Mesenchymal stem cell (in vitro differentiated cells and primary cell): ENCODE data around the gene SMAD6.

Source experiments
- DNase-seq: peaks from one replicate; pipeline ENCODE4 v3.0.0-alpha.2; 2013
- H2AFZ ChIP-seq: one replicate; pipeline ENCODE4 v1.6.1; 2013; ENCODE audit warnings: low read depth, mild to moderate bottlenecking, control low read depth, inconsistent platforms, low read length, moderate library complexity
- H2AK5ac ChIP-seq: 2 replicates; pipeline ENCODE4 v1.6.1; 2013; ENCODE audit warnings: low read length, moderate library complexity, mild to moderate bottlenecking, inconsistent platforms; ENCODE audit not compliant: severe bottlenecking
- H2BK120ac ChIP-seq: one replicate; pipeline ENCODE4 v1.6.1; 2013; ENCODE audit warnings: low read depth, mild to moderate bottlenecking, inconsistent platforms, low read length, moderate library complexity
- H2BK12ac ChIP-seq, 2 experiments: one replicate each; pipeline ENCODE4 v1.6.1; 2013; ENCODE audit warnings: inconsistent platforms in 2 of 2, low read length in 2 of 2, mild to moderate bottlenecking in 2 of 2, moderate library complexity in 2 of 2, control low read depth in 1 of 2
- H2BK15ac ChIP-seq: one replicate; pipeline ENCODE4 v1.6.1; 2013; ENCODE audit warnings: mild to moderate bottlenecking, low read depth, inconsistent platforms; ENCODE audit not compliant: poor library complexity, severe bottlenecking
- H2BK5ac ChIP-seq: 2 replicates; pipeline ENCODE4 v1.6.1; 2013; ENCODE audit warnings: low read depth, mild to moderate bottlenecking, low read length, control low read depth, inconsistent platforms; ENCODE audit not compliant: poor library complexity, severe bottlenecking
- H3K14ac ChIP-seq, 2 experiments: one replicate each; pipeline ENCODE4 v1.6.1; 2013; ENCODE audit warnings: inconsistent platforms in 2 of 2, low read length in 2 of 2, control low read depth in 1 of 2, mild to moderate bottlenecking in 1 of 2, moderate library complexity in 1 of 2
- H3K18ac ChIP-seq, 2 experiments: one replicate each; pipeline ENCODE4 v1.6.1; 2013; ENCODE audit warnings: inconsistent platforms in 2 of 2, low read length in 2 of 2, control low read depth in 1 of 2, low read depth in 1 of 2, mild to moderate bottlenecking in 1 of 2
- H3K23ac ChIP-seq, 2 experiments: one replicate each; pipeline ENCODE4 v1.6.1; 2013; ENCODE audit warnings: inconsistent platforms in 2 of 2, low read length in 2 of 2, mild to moderate bottlenecking in 2 of 2, moderate library complexity in 2 of 2, control low read depth in 1 of 2
- H3K27ac ChIP-seq: 2 replicates; pipeline ENCODE4 v1.5.1; 2013; ENCODE audit warnings: mild to moderate bottlenecking, moderate library complexity, low read length, control low read depth, inconsistent platforms; ENCODE audit not compliant: poor library complexity, severe bottlenecking
- H3K27me3 ChIP-seq, 2 experiments: 2 replicates each; pipeline versions ENCODE4 v1.6.1 to v1.7.0; 2013; ENCODE audit warnings: low read length in 2 of 2, mild to moderate bottlenecking in 2 of 2, moderate library complexity in 2 of 2, control low read depth in 1 of 2, inconsistent platforms in 1 of 2; ENCODE audit not compliant: control insufficient read depth in 1 of 2, insufficient read depth in 1 of 2
- H3K36me3 ChIP-seq, 2 experiments: 2 replicates each; pipeline versions ENCODE4 v1.6.1 to v1.7.0; 2013; ENCODE audit warnings: low read length in 2 of 2, control low read depth in 1 of 2, inconsistent platforms in 1 of 2, low read depth in 1 of 2, mild to moderate bottlenecking in 1 of 2; ENCODE audit not compliant: insufficient read depth in 2 of 2, control insufficient read depth in 1 of 2
- H3K4ac ChIP-seq, 2 experiments: one replicate each; pipeline ENCODE4 v1.6.1; 2013; ENCODE audit warnings: inconsistent platforms in 2 of 2, low read length in 2 of 2, mild to moderate bottlenecking in 2 of 2, moderate library complexity in 2 of 2, control low read depth in 1 of 2, low read depth in 1 of 2
- H3K4me1 ChIP-seq: 2 replicates; pipeline ENCODE4 v1.6.1; 2013; ENCODE audit warnings: low read depth, low read length, control low read depth; ENCODE audit not compliant: control insufficient read depth, insufficient read depth
- H3K4me2 ChIP-seq: 2 replicates; pipeline ENCODE4 v1.6.1; 2013; ENCODE audit warnings: low read length, mild to moderate bottlenecking, inconsistent platforms; ENCODE audit not compliant: poor library complexity, severe bottlenecking
- H3K4me3 ChIP-seq, 2 experiments: 2 replicates each; pipeline versions ENCODE4 v1.5.1 to v1.7.0; 2013; ENCODE audit warnings: low read length in 2 of 2, mild to moderate bottlenecking in 2 of 2, control low read depth in 1 of 2, low read depth in 1 of 2; ENCODE audit not compliant: insufficient read depth in 1 of 2
- H3K79me1 ChIP-seq: replicated peaks from 2 replicates; pipeline ENCODE4 v1.6.1; 2013; ENCODE audit warnings: mild to moderate bottlenecking, control low read depth, low read length, inconsistent platforms; ENCODE audit not compliant: poor library complexity, severe bottlenecking
- H3K9ac ChIP-seq: 2 replicates; pipeline ENCODE4 v1.7.0; 2013; ENCODE audit warnings: mild to moderate bottlenecking, low read length, moderate library complexity
- H3K9me3 ChIP-seq: 2 replicates; pipeline ENCODE4 v1.7.0; 2013; ENCODE audit warnings: mild to moderate bottlenecking, low read length; ENCODE audit not compliant: control insufficient read depth
- H4K8ac ChIP-seq: one replicate; pipeline ENCODE4 v1.6.1; 2013; ENCODE audit warnings: inconsistent platforms, mild to moderate bottlenecking, low read length, moderate library complexity
- H4K91ac ChIP-seq: one replicate; pipeline ENCODE4 v1.6.1; 2013; ENCODE audit warnings: mild to moderate bottlenecking, low read length, inconsistent platforms
- WGBS: methylation state at CpG from one replicate; pipeline ENCODE4 v1.1.7; 2013; ENCODE audit warnings: mixed read lengths; 5-methylcytosine and 5-hydroxymethylcytosine counted together

SMAD6 gene

GRCh38 chr15:66825139-66825538 is 123.1 kb downstream of the SMAD6 start:
- no peak overlapping the region for H2BK12ac ChIP-seq
- H3K4me3 ChIP-seq: no peak overlapping the region
- H2BK120ac ChIP-seq: no peak overlapping the region
- no peak overlapping the region for H2BK15ac ChIP-seq
- H4K91ac ChIP-seq: no peak overlapping the region
- H3K27me3 ChIP-seq: no peaks in the 10 kb centered on the region
- peaks cover 8% of the 10 kb centered on the region for H3K4me1 ChIP-seq
- H3K23ac ChIP-seq: no peak overlapping the region
- H4K8ac ChIP-seq: no peak overlapping the region
- H3K4me2 ChIP-seq: no peak overlapping the region
- no peak overlapping the region for H3K9ac ChIP-seq
- H2AK5ac ChIP-seq: no peak overlapping the region
- 90% methylated on average over 2 of the region's 3 CpGs for WGBS
- no peak overlapping the region for H2AFZ ChIP-seq
- H3K4ac ChIP-seq: no peak overlapping the region
- no peak for DNase-seq
- H3K27ac ChIP-seq: no peak overlapping the region
- no peak overlapping the region for H3K14ac ChIP-seq
- no peaks in the 10 kb centered on the region for H3K9me3 ChIP-seq
- no peaks in the 10 kb centered on the region for H3K79me1 ChIP-seq
- no peak overlapping the region for H2BK5ac ChIP-seq
- H3K36me3 ChIP-seq: no peaks in the 10 kb centered on the region
- no peak overlapping the region for H3K18ac ChIP-seq

DNA sequence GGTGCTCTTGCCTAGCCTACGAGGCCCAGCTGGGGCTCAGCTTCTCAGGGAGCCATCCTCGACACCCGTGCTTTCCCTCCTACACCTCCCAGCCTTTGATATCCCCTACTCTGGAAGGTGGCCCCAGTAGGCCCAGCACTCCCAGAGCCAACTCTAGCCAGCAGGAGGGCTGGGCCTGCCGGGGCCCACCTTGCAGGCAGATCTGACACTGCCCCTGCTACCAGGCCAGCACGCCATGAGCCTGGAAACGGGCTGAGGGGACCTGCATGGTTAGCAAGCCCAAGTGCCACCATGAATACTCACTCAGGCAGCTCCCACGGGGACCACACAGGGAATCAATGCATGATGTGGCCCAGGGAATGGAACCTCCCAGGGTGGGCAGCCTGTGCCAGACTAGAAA is 123.7 kb downstream of the SMAD6 start:
- H2AK5ac ChIP-seq: no peak overlapping the region
- H3K27me3 ChIP-seq: no peaks in the 10 kb centered on the region
- H3K79me1 ChIP-seq: no peaks in the 10 kb centered on the region
- H3K27ac ChIP-seq: no peak overlapping the region
- H3K9me3 ChIP-seq: no peaks in the 10 kb centered on the region
- H3K4me2 ChIP-seq: no peak overlapping the region
- H3K36me3 ChIP-seq: no peaks in the 10 kb centered on the region
- no peak overlapping the region for H3K23ac ChIP-seq
- H3K18ac ChIP-seq: no peak overlapping the region
- H2AFZ ChIP-seq: no peak overlapping the region
- DNase-seq: no peak
- peak overlapping the region; percentile 51 for H4K8ac ChIP-seq
- H3K4me3 ChIP-seq: no peak overlapping the region
- H3K14ac ChIP-seq: no peak overlapping the region
- peaks cover 10% of the 10 kb centered on the region for H3K4me1 ChIP-seq
- H3K4ac ChIP-seq: no peak overlapping the region
- H2BK12ac ChIP-seq: peak overlapping the region in 1 of 2 experiments; percentile 52
- no peak overlapping the region for H2BK120ac ChIP-seq
- H3K9ac ChIP-seq: no peak overlapping the region
- no peak overlapping the region for H2BK15ac ChIP-seq
- 94% methylated on average over 7 of the region's 7 CpGs for WGBS
- H4K91ac ChIP-seq: peak overlapping the region; percentile 71
- no peak overlapping the region for H2BK5ac ChIP-seq

DNA sequence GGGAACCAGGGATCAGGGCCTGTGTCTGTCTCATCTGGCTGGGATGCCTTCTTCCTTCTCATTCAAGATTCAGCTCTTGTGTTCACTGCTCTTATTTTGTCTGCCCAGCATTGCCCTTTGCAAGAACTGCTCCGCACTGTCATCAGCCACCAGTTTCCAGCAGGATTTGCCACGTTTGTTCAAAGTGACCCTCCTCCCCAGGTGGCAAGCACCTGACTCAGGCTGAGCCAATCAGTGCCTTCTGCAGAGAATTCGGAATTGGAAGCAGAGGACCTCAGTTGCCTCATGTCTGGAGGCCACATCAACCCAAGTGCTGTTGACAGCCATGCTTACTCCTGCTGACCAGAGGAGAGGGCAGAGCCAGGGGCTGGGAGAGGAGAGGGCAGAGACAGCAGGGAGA is 124.5 kb downstream of the SMAD6 start:
- H3K4ac ChIP-seq: peak overlapping the region in 1 of 2 experiments; percentile 24
- no peak overlapping the region for H4K8ac ChIP-seq
- no peak overlapping the region for H4K91ac ChIP-seq
- no peaks in the 10 kb centered on the region for H3K79me1 ChIP-seq
- H3K4me1 ChIP-seq: peaks cover 6% of the 10 kb centered on the region
- no peak overlapping the region for H2BK15ac ChIP-seq
- WGBS: 79% methylated on average over 3 of the region's 3 CpGs
- no peaks in the 10 kb centered on the region for H3K36me3 ChIP-seq
- no peaks in the 10 kb centered on the region for H3K27me3 ChIP-seq
- no peak overlapping the region for H3K9ac ChIP-seq
- H3K27ac ChIP-seq: no peak overlapping the region
- no peak for DNase-seq
- peak overlapping the region in 1 of 2 experiments; percentile 27 for H2BK12ac ChIP-seq
- H3K9me3 ChIP-seq: no peaks in the 10 kb centered on the region
- H2AFZ ChIP-seq: no peak overlapping the region
- H2AK5ac ChIP-seq: no peak overlapping the region
- no peak overlapping the region for H3K23ac ChIP-seq
- H2BK120ac ChIP-seq: no peak overlapping the region
- H3K4me3 ChIP-seq: no peak overlapping the region
- no peak overlapping the region for H2BK5ac ChIP-seq
- H3K14ac ChIP-seq: no peak overlapping the region
- no peak overlapping the region for H3K18ac ChIP-seq
- H3K4me2 ChIP-seq: no peak overlapping the region

GRCh38 chr15:66827039-66827697 is 125.1 kb downstream of the SMAD6 start:
- Histone ChIP-seq H3K9me3 (no peaks in the 10 kb centered on the region), H3K27me3 (no peaks in the 10 kb centered on the region), H2AFZ (no peak overlapping the region), H2BK120ac (no peak overlapping the region), H2AK5ac (no peak overlapping the region), H4K8ac (no peak overlapping the region), H3K23ac (no peak overlapping the region), H3K27ac (no peak overlapping the region), H3K4me2 (no peak overlapping the region), H3K9ac (no peak overlapping the region), H2BK15ac (no peak overlapping the region), H2BK12ac (no peak overlapping the region), H3K4me3 (no peak overlapping the region), H3K14ac (no peak overlapping the region), H3K4me1 (peaks cover 6% of the 10 kb centered on the region), H4K91ac (no peak overlapping the region), H3K79me1 (no peaks in the 10 kb centered on the region), H3K36me3 (no peaks in the 10 kb centered on the region), H3K4ac (no peak overlapping the region), H2BK5ac (no peak overlapping the region), H3K18ac (no peak overlapping the region)
- 90% methylated on average over 6 of the region's 8 CpGs for WGBS
- no peak for DNase-seq
